Thyroid gland (tissue), 4 donors: Measurements from ENCODE around the gene ENPP5. TPM values are rescaled to one million over a fixed set of nuclear protein-coding genes. Genes with fewer than 3 reads are reported as not detected.
A peak's percentile ranks its signal among the peaks of the same experiment; 100 is the strongest.

Experiments used
- DNase-seq, 2 donors: peaks; one replicate each; pipeline ENCODE4 v3.0.0-alpha.2; 2019
- H3K27ac ChIP-seq, 3 donors: fragments of 200-600 bp; sonication (generic); 1 replicate in 2 of 3; 2 replicates in 1 of 3; pipeline ENCODE4 v1.5.1; 2016 to 2019; ENCODE audit warnings: mild to moderate bottlenecking in 1 of 3, moderate library complexity in 1 of 3
- H3K27me3 ChIP-seq: fragments of 200-600 bp; sonication (generic); one replicate; pipeline ENCODE4 v1.5.1; 2019
- H3K36me3 ChIP-seq, 2 donors: fragments of 200-600 bp; sonication (generic); one replicate each; pipeline ENCODE4 v1.5.1; 2016 to 2019
- H3K4me1 ChIP-seq, 2 donors: fragments of 200-600 bp; sonication (generic); one replicate each; pipeline ENCODE4 v1.5.1; 2017 to 2019
- H3K4me3 ChIP-seq, 3 donors: fragments of 200-600 bp; sonication (generic); replicated peaks in 1 of 3; 1 replicate in 2 of 3; 2 replicates in 1 of 3; pipeline ENCODE4 v1.5.1; 2016; ENCODE audit warnings: mild to moderate bottlenecking in 1 of 3
- H3K9me3 ChIP-seq: fragments of 200-600 bp; sonication (generic); one replicate; pipeline ENCODE4 v1.5.1; 2017
- CTCF ChIP-seq, 6 experiments: fragments of 200-600 bp in 3 of 6; fragments of 450-650 bp in 3 of 6; sonication (generic) in 3 of 6; IDR thresholded peaks; one replicate each; pipeline ENCODE4 v1.5.1; 2016 to 2019; ENCODE audit warnings: antibody characterized with exemption in 6 of 6, mild to moderate bottlenecking in 2 of 6, inconsistent platforms in 1 of 6, moderate library complexity in 1 of 6
- POLR2A ChIP-seq, 2 donors: fragments of 450-650 bp; IDR thresholded peaks; one replicate each; pipeline ENCODE4 v1.6.1; 2017; ENCODE audit warnings: antibody characterized with exemption in 2 of 2, mild to moderate bottlenecking in 2 of 2, moderate library complexity in 1 of 2
- WGBS, 2 donors: methylation state at CpG; one replicate each; pipeline ENCODE4 v1.1.5; 2017; 5-methylcytosine and 5-hydroxymethylcytosine counted together
- intact Hi-C: fragments of 100-400 bp; cut with DNase I; formaldehyde crosslinking; loops from one replicate; pipeline ENCODE4 v1.15.1; 2023
- total RNA-seq, 4 donors: library from RNA; depleted of rRNA; stranded (reverse); fragments of >200 nt; gene quantifications; one replicate each; pipeline ENCODE4 v1.2.3, GENCODE V29; 2016

Gene ENPP5
- total RNA-seq, 4 donors from 2014 or later, result 47.7 to 103 (median 57.9) TPM

- H3K4me1 ChIP-seq, result peaks cover 7 to 8% of the 10 kb centered on the region in 2 donors
- intact Hi-C loops, result loop anchor here (10.0 kb wide), 1 partner anchor 122 kb away; no protein-coding TSS in a partner anchor
- no peak overlapping the region for H3K4me3 ChIP-seq
- DNase-seq, result peak in 1 of 2 donors; percentile 11
- H3K27me3 ChIP-seq, result no peaks in the 10 kb centered on the region
- TF ChIP-seq POLR2A (IDR thresholded peaks at IDR 0.05) (no peak), CTCF (IDR thresholded peaks at IDR 0.05) (no peak)
- no peaks in the 10 kb centered on the region for H3K9me3 ChIP-seq
- no peaks in the 10 kb centered on the region for H3K36me3 ChIP-seq
- peak overlapping the region in 1 of 3 donors; percentile 65 for H3K27ac ChIP-seq
- 75 to 90% methylated on average over 2 of the region's 2 CpGs for WGBS, 2 donors
Measured at GRCh38 chr6:46216879-46217278, 46.1 kb upstream of the ENPP5 start.

GRCh38 chr6:46215777-46216176 lies 45.0 kb upstream of the ENPP5 start:
- Histone ChIP-seq H3K27me3 (no peaks in the 10 kb centered on the region), H3K36me3 (no peaks in the 10 kb centered on the region), H3K4me1 (peaks cover 7 to 8% of the 10 kb centered on the region in 2 donors), H3K27ac (no peak overlapping the region), H3K4me3 (no peak overlapping the region), H3K9me3 (no peaks in the 10 kb centered on the region)
- 45 to 48% methylated on average over 4 of the region's 4 CpGs for WGBS, 2 donors
- intact Hi-C loops, result loop anchor here (10.0 kb wide), 1 partner anchor 121 kb away; no protein-coding TSS in a partner anchor
- DNase-seq, result no peak
- TF ChIP-seq POLR2A (IDR thresholded peaks at IDR 0.05) (no peak), CTCF (IDR thresholded peaks at IDR 0.05) (no peak)

GRCh38 chr6:46215213-46215612 lies 44.4 kb upstream of the ENPP5 start:
- H3K36me3 ChIP-seq, result no peaks in the 10 kb centered on the region
- intact Hi-C loops, result loop anchor here (10.0 kb wide), 1 partner anchor 120 kb away; no protein-coding TSS in a partner anchor
- peaks cover 7 to 8% of the 10 kb centered on the region in 2 donors for H3K4me1 ChIP-seq
- no peaks in the 10 kb centered on the region for H3K9me3 ChIP-seq
- no peak for DNase-seq
- WGBS, 2 donors, result 44 to 49% methylated on average over 6 of the region's 6 CpGs
- H3K4me3 ChIP-seq, result no peak overlapping the region
- no peaks in the 10 kb centered on the region for H3K27me3 ChIP-seq
- no peak for TF ChIP-seq POLR2A (IDR thresholded peaks at IDR 0.05)
- no peak for TF ChIP-seq CTCF (IDR thresholded peaks at IDR 0.05)
- no peak overlapping the region for H3K27ac ChIP-seq

- Histone ChIP-seq H3K27ac (no peak overlapping the region), H3K9me3 (no peaks in the 10 kb centered on the region), H3K27me3 (no peaks in the 10 kb centered on the region), H3K4me1 (no peaks in the 10 kb centered on the region), H3K36me3 (no peaks in the 10 kb centered on the region), H3K4me3 (no peak overlapping the region)
- intact Hi-C loops, result loop anchor here (10.0 kb wide), 1 partner anchor 117 kb away; no protein-coding TSS in a partner anchor
- no peak for TF ChIP-seq POLR2A (IDR thresholded peaks at IDR 0.05)
- TF ChIP-seq CTCF (IDR thresholded peaks at IDR 0.05), result no peak
- 92 to 96% methylated on average over 1 of the region's 1 CpG for WGBS, 2 donors
- DNase-seq, result no peak
Measured at GRCh38 chr6:46211917-46212316, 41.1 kb upstream of the ENPP5 start.

GRCh38 chr6:46210294-46210693 lies 39.5 kb upstream of the ENPP5 start:
- no peak for DNase-seq
- no peaks in the 10 kb centered on the region for H3K36me3 ChIP-seq
- WGBS, 2 donors, result 88 to 94% methylated on average over 5 of the region's 5 CpGs
- TF ChIP-seq POLR2A (IDR thresholded peaks at IDR 0.05), result no peak
- no peak for TF ChIP-seq CTCF (IDR thresholded peaks at IDR 0.05)
- no peaks in the 10 kb centered on the region for H3K4me1 ChIP-seq
- no peaks in the 10 kb centered on the region for H3K9me3 ChIP-seq
- H3K27ac ChIP-seq, result no peak overlapping the region
- intact Hi-C loops, result loop anchor here (10.0 kb wide), 1 partner anchor 115 kb away; no protein-coding TSS in a partner anchor
- H3K27me3 ChIP-seq, result no peaks in the 10 kb centered on the region
- no peak overlapping the region for H3K4me3 ChIP-seq
